Left renal pelvis (tissue), 4 donors: ENCODE results near the gene DOC2A. TPM values are rescaled to one million over a fixed set of nuclear protein-coding genes. Genes with fewer than 3 reads are reported as not detected.

Experiments
- DNase-seq, 4 donors: peaks; one replicate each; pipeline ENCODE4 v3.0.0-alpha.2; 2013; ENCODE audit warnings: low read depth in 4 of 4, low spot score in 3 of 4
- polyA plus RNA-seq, 4 donors: library from polyadenylated mRNA; unstranded; fragments of 120-200 nt; gene quantifications; one replicate each; pipeline ENCODE4 v1.2.1, GENCODE V29; 2013; ENCODE audit not compliant: insufficient read length in 4 of 4

DOC2A gene
- polyA plus RNA-seq, 4 donors = 1.7 to 3.2 (median 2.6) TPM

DNA sequence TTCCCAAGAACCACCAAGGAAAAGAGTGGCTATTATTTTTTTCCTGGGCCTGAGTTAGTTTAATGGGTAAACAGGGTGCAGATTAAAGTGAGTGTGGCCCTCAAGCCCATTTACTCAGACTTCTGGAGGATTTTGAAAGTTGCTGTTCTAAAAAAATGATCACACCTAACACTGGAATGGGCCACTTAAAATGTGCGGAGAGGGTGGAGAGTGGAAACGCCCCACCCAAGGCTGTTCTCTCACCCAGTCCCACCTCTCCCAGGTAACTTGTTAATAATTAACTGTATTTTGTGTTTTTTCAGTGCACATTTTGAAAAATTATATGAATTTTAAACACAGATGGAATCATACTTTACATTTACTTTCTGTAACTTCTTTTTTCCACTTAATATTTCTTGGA, 20.8 kb downstream of the DOC2A start:
- DNase-seq = no peak

DNA sequence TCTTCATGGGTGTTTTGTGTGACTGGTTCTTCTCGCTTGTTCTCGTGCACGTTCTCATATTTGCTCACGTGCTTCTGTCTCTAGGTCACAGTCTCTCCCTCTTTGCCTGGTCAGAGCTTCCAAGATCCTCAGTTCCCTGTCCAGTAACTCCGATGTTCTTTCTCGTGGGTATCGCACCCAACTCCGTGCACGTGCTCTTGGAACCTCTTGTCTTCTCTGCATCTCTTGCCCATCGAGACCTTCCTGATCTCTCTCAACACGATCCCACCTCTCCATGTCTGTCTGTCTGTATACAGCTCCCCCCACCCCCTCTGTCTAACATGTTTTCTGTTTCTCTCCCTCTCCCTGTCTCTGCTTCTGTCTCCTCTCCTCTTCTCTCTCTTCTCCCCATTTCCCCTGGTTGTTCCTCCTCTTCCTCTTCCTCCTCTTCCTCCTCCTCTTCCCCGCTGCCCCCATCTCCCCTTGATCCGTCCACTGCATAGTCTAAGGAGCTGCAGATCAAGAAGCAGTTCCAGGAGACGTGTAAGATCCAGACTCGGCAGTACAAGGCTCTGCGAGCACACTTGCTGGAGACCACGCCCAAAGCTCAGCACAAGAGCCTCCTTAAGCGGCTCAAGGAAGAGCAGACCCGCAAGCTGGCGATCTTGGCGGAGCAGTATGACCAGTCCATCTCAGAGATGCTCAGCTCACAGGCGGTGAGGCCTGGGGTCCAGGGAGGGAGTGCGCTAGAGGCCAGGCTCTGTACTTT, 21.5 kb downstream of the DOC2A start:
- DNase-seq = no peak

DNA sequence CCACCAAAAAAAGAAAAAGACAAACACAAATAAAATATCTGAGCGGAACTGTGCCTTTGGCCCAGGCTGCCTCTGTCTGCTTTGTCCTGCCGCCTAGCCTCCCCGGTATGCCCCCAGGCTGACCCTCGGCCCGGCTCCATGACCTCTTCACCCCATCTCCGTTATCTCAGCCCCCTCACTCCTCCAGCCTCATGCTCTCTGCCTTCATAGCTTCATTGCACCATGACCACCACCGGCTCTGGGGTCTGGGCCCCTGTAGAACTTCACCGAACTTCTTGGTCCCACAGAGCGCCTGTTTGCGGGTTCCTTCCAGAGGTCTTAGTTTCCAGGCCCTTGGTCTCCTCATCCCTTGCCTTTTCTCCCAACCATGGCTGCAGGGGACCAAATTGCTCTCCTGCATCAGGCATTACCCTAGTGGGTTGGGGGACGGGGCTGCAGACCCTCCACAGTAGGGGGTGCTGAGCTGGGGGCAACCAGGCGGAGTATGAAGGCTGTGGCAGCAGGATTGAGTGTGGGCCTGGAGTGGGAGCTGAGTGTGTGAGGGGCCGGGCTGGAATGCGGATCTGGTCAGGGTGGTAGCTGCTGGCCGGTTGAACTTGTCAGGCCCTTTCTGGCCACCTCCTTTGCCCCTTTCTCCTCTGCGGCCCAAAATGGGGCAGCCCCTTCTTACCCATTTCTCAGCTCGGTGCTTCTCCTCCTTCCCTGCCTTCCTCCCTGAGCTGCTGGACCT, 22.3 kb downstream of the DOC2A start:
- DNase-seq = no peak

DNA sequence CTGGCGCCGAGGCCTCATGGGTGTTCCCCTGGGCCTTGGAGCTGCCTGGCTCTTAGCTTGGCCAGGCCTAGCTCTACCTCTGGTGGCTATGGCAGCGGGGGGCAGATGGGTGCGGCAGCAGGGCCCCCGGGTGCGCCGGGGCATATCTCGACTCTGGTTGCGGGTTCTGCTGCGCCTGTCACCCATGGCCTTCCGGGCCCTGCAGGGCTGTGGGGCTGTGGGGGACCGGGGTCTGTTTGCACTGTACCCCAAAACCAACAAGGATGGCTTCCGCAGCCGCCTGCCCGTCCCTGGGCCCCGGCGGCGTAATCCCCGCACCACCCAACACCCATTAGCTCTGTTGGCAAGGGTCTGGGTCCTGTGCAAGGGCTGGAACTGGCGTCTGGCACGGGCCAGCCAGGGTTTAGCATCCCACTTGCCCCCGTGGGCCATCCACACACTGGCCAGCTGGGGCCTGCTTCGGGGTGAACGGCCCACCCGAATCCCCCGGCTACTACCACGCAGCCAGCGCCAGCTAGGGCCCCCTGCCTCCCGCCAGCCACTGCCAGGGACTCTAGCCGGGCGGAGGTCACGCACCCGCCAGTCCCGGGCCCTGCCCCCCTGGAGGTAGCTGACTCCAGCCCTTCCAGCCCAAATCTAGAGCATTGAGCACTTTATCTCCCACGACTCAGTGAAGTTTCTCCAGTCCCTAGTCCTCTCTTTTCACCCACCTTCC, 23.3 kb downstream of the DOC2A start:
- DNase-seq = no peak

DNA sequence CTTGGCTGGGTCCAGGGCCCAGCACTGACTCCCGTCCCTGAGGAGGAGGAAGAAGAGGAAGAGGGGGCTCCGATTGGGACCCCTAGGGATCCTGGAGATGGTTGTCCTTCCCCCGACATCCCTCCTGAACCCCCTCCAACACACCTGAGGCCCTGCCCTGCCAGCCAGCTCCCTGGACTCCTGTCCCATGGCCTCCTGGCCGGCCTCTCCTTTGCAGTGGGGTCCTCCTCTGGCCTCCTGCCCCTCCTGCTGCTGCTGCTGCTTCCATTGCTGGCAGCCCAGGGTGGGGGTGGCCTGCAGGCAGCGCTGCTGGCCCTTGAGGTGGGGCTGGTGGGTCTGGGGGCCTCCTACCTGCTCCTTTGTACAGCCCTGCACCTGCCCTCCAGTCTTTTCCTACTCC, 23.9 kb downstream of the DOC2A start:
- no peak for DNase-seq

DNA sequence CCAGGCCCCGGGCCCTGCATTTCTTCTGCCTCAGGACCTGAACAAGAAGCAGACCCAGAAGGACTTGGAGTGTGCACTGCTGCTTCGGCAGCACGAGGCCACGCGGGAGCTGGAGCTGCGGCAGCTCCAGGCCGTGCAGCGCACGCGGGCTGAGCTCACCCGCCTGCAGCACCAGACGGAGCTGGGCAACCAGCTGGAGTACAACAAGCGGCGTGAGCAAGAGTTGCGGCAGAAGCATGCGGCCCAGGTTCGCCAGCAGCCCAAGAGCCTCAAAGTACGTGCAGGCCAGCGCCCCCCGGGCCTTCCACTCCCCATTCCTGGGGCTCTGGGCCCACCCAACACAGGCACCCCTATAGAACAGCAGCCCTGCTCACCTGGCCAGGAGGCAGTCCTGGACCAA, 24.6 kb downstream of the DOC2A start:
- DNase-seq = no peak

DNA sequence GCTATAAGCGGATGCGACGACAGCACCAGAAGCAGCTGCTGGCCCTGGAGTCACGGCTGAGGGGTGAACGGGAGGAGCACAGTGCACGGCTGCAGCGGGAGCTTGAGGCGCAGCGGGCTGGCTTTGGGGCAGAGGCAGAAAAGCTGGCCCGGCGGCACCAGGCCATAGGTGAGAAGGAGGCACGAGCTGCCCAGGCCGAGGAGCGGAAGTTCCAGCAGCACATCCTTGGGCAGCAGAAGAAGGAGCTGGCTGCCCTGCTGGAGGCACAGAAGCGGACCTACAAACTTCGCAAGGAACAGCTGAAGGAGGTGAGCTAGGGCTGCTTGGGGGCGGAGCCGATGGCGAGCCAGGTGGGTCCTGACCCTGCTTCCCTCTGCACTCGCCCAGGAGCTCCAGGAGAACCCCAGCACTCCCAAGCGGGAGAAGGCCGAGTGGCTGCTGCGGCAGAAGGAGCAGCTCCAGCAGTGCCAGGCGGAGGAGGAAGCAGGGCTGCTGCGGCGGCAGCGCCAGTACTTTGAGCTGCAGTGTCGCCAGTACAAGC, 25.5 kb downstream of the DOC2A start:
- no peak for DNase-seq

DNA sequence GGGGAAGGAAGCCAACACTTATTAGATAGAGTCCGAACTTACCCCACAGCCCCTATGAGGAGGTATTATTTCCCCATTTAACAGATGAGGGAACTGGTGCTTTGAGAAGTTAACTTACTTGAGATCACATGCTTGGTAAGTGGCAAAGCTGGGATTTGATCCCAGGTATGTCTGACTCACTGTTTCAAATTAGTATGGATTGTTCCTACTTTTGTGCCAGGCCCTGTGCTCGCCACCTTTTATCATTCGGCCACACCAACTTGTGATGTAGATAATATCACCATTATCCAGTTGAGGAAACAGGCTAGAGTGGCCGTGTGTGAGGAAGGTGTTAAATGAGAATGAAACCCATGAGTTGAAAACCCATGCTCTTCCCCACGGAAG, 26.1 kb downstream of the DOC2A start:
- no peak for DNase-seq

DNA sequence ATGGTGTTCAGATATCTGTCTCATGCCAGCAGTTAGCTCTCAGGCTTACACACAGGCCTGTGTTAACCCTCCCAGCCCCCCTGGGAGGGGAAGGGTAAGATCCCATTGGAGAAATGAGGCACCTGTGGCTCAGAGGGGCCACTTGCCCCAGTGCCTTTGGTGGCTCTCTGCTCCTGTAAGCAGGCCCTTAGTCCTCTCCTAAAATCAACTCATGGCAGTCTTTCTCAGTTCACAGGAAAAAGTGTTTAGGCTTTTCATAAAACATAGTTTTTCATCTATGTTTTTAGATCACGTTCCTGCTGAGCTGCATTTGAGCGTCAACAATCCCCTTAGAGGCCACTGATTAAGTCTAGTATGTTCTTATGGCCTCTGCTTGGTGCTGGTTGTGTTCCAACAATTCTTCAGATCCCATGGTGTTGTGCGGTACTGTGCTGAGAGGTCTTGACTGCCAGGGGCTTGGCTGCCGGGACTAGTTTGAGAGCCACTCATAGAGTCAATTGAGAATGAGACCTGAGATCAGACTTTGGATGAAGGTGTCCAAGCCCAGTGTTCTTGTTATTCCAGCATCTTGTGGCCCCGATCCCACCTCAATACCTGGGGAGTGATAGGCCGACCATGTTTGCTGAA, 26.6 kb downstream of the DOC2A start:
- DNase-seq = no peak

DNA sequence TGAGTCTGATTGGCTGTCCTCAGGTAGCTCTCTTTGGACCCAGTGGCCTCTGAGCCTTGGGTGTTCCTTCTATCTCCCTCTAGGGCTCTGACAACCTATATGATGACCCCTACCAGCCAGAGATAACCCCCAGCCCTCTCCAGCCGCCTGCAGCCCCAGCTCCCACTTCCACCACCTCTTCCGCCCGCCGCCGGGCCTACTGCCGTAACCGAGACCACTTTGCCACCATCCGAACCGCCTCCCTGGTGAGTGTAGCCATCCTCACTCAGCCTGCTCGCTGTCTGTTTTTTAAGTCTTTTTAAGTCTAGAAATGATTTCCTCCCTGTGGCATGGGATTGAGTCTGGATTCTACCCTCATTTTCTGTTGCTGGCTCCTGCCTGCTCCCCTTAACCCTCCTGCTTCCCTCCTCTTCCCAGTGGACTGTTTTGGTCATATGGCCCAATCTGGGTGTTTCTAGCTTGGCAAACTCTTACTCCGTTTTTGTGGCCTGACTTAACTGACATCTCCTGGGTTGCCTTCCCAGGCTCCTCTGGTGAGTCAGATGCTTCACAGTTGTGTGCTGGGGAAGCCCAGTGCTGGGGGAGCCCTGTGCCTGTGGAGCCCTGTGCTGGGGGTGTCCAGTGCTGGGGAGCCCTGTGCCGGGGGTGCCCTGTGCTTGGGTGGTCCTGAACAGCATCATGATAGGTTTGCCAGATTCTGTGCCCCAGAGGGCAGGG, 27.2 kb downstream of the DOC2A start:
- DNase-seq = no peak

DNA sequence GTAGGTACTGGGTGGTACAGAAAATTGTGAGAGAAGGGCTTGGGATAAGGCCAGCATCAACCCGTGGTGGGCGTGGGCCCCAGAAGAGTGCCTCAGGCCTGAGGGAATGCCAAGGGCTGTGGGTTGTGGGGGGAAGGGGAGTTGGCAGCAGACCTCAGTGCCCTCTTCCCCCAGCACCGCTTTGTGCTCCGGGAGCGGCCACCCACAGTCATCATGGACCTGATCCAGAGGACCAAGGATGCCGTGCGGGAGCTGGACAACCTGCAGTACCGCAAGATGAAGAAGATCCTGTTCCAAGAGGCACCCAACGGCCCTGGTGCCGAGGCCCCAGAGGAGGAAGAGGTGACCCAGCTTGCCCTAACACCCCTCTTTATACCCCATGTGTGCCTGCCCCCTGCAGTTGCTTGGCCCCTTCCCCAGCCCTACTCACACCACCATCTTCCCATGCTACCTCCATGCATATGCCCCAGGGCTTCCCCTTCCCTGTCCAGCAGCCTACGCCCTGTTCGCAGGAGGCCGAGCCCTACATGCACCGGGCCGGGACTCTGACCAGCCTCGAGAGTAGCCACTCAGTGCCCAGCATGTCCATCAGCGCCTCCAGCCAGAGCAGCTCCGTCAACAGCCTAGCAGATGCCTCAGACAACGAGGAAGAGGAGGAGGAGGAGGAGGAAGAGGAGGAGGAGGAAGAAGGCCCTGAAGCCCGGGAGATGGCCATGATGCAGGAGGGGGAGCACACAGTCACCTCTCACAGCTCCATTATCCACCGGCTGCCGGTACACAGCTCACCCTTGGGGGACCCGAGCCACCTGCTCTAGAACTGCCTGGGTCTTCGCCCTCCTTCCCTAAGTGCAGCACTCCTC, 28.0 kb downstream of the DOC2A start:
- no peak for DNase-seq

DNA sequence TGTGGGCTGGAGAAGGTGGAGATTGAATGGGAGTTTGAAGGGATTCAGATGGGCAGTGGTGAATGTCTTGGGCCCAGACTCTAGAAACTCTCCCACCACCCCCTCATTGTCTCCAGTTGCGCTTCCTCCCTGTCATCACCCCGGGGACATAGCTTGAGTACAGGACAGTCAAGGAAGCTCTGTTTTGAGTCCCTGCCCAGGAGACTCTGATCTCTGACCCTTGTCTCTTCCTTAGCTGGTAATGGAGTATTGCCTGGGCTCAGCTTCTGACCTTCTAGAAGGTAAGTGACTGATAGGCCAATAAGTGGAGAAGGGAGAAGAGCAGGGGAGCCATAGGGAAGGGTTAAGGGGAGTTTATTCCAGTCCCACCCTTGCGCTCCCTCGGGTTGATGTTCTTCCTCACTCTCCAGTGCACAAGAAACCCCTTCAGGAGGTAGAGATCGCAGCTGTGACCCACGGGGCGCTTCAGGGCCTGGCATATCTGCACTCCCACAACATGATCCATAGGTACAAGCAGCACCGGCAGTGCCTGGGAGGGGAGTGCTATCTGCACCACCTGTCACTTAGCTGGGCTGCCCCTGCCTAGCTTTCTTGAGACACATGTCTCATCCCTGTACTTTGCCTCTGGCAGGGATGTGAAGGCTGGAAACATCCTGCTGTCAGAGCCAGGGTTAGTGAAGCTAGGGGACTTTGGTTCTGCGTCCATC, 32.1 kb downstream of the DOC2A start:
- no peak for DNase-seq

DNA sequence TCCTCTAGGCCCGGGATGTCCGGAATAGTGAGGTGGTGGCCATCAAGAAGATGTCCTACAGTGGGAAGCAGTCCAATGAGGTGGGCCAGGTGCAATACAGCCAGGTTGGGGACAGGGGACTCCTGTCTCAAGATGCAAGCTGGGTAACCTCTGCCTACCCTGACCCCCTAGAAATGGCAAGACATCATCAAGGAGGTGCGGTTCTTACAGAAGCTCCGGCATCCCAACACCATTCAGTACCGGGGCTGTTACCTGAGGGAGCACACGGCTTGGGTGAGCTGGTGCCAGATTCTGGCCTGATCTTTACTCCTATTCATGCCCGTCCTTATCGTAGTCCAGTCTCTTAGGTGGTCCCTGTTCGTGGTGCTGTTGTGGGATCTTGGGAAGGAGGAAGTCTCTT, 32.7 kb downstream of the DOC2A start:
- DNase-seq = no peak

DNA sequence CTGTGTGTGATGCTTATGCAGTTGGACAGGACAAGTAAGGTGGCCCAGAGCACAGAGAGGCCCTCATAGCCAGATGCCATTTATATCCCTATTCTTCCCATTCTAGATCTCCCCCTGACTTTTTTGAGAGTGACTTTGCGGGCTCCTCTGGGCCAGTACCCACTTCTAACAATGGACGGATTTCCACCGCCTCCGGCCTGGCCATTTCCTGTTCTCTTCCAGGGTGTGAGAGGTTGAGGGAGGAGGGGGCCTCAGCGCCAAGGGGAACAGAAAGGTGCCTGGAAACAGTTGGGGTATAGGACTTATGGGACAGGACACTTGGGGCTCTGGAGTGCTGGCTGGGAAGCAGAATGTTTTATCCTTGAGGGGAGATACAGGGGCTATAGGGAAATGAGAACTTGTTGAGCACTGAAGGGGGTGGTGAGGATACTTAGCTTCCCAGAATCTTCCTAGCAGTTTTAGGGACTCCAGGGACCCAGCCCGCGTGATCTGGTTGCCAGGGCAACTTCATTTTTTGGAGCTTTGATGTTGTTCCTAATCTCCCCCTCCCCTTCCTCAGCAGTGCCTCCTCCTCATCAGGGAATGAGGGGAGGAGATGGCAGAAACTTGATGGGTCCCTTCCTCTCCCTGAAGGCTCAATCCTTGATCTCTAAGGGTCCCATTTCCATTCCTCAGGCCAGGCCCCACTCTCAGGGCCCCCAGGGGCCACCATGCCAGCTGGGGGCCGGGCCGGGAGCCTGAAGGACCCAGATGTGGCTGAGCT, 33.6 kb downstream of the DOC2A start:
- no peak for DNase-seq

DNA sequence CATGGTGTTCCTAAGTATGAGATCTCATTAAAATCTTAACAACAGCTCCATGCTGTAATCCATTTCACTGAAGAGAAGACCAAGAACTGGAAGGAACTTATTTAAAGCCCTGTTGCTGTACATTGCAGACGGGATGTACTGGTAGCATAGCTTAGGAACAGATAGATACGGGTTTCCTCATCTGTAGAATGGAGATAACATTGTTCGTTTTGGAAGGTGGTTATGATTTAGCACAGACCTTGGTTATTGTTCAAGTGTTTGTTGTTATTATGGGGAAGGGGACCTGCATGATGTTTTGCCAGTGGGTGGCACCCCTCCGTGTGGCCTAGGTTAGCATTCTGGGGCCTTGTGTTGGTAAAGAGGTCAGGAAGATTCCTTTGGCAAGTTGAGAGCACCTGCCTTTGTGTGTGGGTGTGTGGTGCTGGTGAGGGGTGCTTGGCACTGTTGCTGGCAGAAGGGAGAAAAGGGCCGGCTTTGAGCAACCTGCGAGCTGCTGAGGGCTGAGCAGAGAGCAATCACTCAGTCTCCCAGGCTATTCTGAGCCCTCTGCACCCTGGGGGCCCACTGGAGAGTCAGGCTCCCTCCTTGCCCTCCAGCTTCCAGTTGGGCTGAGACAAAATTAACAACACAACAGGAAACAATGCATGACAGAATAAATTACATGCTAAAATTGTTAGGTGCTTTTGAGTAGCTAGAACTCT, 34.9 kb downstream of the DOC2A start:
- no peak for DNase-seq

DNA sequence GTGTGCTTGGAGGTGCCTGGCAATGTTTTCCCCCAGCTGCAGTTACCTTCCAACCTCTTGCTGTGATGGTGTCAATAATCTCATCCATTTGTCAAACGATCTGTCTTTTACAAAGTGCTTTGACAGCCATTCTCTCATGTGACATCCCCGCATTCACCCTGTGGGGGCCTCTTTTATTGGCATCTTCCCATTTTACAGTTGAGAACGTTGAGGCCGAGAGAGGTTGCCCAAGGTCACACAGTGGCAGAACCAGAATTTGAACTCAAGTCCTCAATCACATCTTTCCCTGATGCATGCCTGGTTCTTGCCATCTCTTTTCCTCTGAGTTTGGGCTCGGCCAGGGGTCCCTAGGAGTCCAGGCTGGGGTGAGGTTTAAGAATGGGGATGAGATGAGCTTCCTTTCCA, 35.7 kb downstream of the DOC2A start:
- no peak for DNase-seq

DNA sequence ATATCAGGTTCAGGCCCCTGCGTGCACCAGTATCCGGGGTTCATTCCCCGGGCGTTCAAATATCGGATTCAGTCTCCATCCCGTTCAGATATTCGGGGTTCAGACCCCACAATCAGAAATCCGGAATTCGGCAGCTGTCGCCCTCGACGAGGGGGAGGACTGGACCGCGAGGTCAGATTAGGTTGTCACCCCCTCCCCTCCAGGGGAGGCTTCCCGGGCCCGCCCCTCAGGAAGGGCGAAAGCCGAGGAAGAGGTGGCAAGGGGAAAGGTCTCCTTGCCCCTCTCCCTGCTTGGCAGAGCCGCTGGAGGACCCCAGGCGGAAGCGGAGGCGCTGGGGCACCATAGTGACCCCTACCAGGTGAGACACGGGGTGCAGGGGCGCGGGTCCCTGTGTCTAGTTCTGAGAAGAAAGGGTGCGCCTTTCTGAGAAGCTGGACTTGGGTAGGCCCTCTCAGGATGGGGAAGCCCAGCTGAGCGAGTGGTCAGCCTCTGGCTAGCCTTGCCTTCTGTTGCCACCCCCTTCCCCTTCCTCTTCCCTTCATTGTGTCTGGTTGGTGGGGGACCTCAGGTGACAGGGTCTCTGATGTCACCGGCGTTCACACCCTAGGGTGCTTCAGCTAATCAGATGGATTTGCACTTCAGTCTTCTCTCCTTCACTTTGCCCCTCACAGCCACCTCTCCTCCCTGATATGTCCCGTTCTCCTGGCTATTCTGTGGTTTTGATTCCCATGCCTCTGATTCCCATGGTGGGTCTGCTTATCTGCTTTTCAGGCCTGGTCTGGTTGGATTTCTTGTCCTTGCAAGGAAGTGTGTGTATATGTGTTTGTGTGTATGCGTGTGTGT, 36.3 kb downstream of the DOC2A start:
- no peak for DNase-seq
